Mesenchymal stem cell (in vitro differentiated cells and primary cell): Measurements from ENCODE around the gene DNMT1.

ENCODE experiments used
- DNase-seq: peaks from one replicate; pipeline ENCODE4 v3.0.0-alpha.2; 2013
- H2AFZ ChIP-seq: one replicate; pipeline ENCODE4 v1.6.1; 2013; ENCODE audit warnings: low read depth, mild to moderate bottlenecking, control low read depth, inconsistent platforms, low read length, moderate library complexity
- H2AK5ac ChIP-seq: 2 replicates; pipeline ENCODE4 v1.6.1; 2013; ENCODE audit warnings: low read length, moderate library complexity, mild to moderate bottlenecking, inconsistent platforms; ENCODE audit not compliant: severe bottlenecking
- H2BK120ac ChIP-seq: one replicate; pipeline ENCODE4 v1.6.1; 2013; ENCODE audit warnings: low read depth, mild to moderate bottlenecking, inconsistent platforms, low read length, moderate library complexity
- H2BK12ac ChIP-seq, 2 experiments: one replicate each; pipeline ENCODE4 v1.6.1; 2013; ENCODE audit warnings: inconsistent platforms in 2 of 2, low read length in 2 of 2, mild to moderate bottlenecking in 2 of 2, moderate library complexity in 2 of 2, control low read depth in 1 of 2
- H2BK15ac ChIP-seq: one replicate; pipeline ENCODE4 v1.6.1; 2013; ENCODE audit warnings: mild to moderate bottlenecking, low read depth, inconsistent platforms; ENCODE audit not compliant: poor library complexity, severe bottlenecking
- H2BK5ac ChIP-seq: 2 replicates; pipeline ENCODE4 v1.6.1; 2013; ENCODE audit warnings: low read depth, mild to moderate bottlenecking, low read length, control low read depth, inconsistent platforms; ENCODE audit not compliant: poor library complexity, severe bottlenecking
- H3K14ac ChIP-seq, 2 experiments: one replicate each; pipeline ENCODE4 v1.6.1; 2013; ENCODE audit warnings: inconsistent platforms in 2 of 2, low read length in 2 of 2, control low read depth in 1 of 2, mild to moderate bottlenecking in 1 of 2, moderate library complexity in 1 of 2
- H3K18ac ChIP-seq, 2 experiments: one replicate each; pipeline ENCODE4 v1.6.1; 2013; ENCODE audit warnings: inconsistent platforms in 2 of 2, low read length in 2 of 2, control low read depth in 1 of 2, low read depth in 1 of 2, mild to moderate bottlenecking in 1 of 2
- H3K23ac ChIP-seq, 2 experiments: one replicate each; pipeline ENCODE4 v1.6.1; 2013; ENCODE audit warnings: inconsistent platforms in 2 of 2, low read length in 2 of 2, mild to moderate bottlenecking in 2 of 2, moderate library complexity in 2 of 2, control low read depth in 1 of 2
- H3K27ac ChIP-seq: 2 replicates; pipeline ENCODE4 v1.5.1; 2013; ENCODE audit warnings: mild to moderate bottlenecking, moderate library complexity, low read length, control low read depth, inconsistent platforms; ENCODE audit not compliant: poor library complexity, severe bottlenecking
- H3K27me3 ChIP-seq, 2 experiments: 2 replicates each; pipeline versions ENCODE4 v1.6.1 to v1.7.0; 2013; ENCODE audit warnings: low read length in 2 of 2, mild to moderate bottlenecking in 2 of 2, moderate library complexity in 2 of 2, control low read depth in 1 of 2, inconsistent platforms in 1 of 2; ENCODE audit not compliant: control insufficient read depth in 1 of 2, insufficient read depth in 1 of 2
- H3K36me3 ChIP-seq, 2 experiments: 2 replicates each; pipeline versions ENCODE4 v1.6.1 to v1.7.0; 2013; ENCODE audit warnings: low read length in 2 of 2, control low read depth in 1 of 2, inconsistent platforms in 1 of 2, low read depth in 1 of 2, mild to moderate bottlenecking in 1 of 2; ENCODE audit not compliant: insufficient read depth in 2 of 2, control insufficient read depth in 1 of 2
- H3K4ac ChIP-seq, 2 experiments: one replicate each; pipeline ENCODE4 v1.6.1; 2013; ENCODE audit warnings: inconsistent platforms in 2 of 2, low read length in 2 of 2, mild to moderate bottlenecking in 2 of 2, moderate library complexity in 2 of 2, control low read depth in 1 of 2, low read depth in 1 of 2
- H3K4me1 ChIP-seq: 2 replicates; pipeline ENCODE4 v1.6.1; 2013; ENCODE audit warnings: low read depth, low read length, control low read depth; ENCODE audit not compliant: control insufficient read depth, insufficient read depth
- H3K4me2 ChIP-seq: 2 replicates; pipeline ENCODE4 v1.6.1; 2013; ENCODE audit warnings: low read length, mild to moderate bottlenecking, inconsistent platforms; ENCODE audit not compliant: poor library complexity, severe bottlenecking
- H3K4me3 ChIP-seq, 2 experiments: 2 replicates each; pipeline versions ENCODE4 v1.5.1 to v1.7.0; 2013; ENCODE audit warnings: low read length in 2 of 2, mild to moderate bottlenecking in 2 of 2, control low read depth in 1 of 2, low read depth in 1 of 2; ENCODE audit not compliant: insufficient read depth in 1 of 2
- H3K79me1 ChIP-seq: replicated peaks from 2 replicates; pipeline ENCODE4 v1.6.1; 2013; ENCODE audit warnings: mild to moderate bottlenecking, control low read depth, low read length, inconsistent platforms; ENCODE audit not compliant: poor library complexity, severe bottlenecking
- H3K9ac ChIP-seq: 2 replicates; pipeline ENCODE4 v1.7.0; 2013; ENCODE audit warnings: mild to moderate bottlenecking, low read length, moderate library complexity
- H3K9me3 ChIP-seq: 2 replicates; pipeline ENCODE4 v1.7.0; 2013; ENCODE audit warnings: mild to moderate bottlenecking, low read length; ENCODE audit not compliant: control insufficient read depth
- H4K8ac ChIP-seq: one replicate; pipeline ENCODE4 v1.6.1; 2013; ENCODE audit warnings: inconsistent platforms, mild to moderate bottlenecking, low read length, moderate library complexity
- H4K91ac ChIP-seq: one replicate; pipeline ENCODE4 v1.6.1; 2013; ENCODE audit warnings: mild to moderate bottlenecking, low read length, inconsistent platforms
- WGBS: methylation state at CpG from one replicate; pipeline ENCODE4 v1.1.7; 2013; ENCODE audit warnings: mixed read lengths; 5-methylcytosine and 5-hydroxymethylcytosine counted together

DNMT1 gene

DNA sequence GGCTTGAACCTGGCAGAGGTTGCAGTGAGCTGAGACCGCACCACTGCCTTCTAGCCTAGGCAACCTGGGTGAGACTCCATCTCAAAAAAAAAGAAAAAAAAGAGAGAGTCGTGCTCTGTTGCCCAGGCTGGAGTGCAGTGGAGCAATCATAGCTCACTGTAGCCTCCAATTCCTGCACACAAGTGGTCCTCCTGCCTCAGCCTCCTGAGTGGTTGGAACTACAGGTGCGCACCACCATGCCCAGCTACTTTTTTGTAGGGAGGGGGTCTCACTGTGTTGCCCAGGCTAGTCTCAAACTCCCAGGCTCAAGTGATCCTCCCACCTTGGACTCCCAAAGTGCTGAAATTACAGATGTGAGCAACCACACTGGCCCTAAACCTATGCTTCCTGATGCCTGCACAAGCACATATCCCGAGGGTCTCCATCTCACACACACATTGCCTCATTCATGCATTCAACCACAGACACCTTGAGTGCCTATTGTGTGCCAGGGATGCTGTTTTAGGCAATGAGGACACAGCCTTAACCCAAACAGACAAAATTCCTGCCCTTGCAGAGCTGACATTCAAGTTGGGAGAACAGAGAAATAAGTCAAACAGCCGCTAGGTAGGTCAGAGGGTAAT is 94.5 kb downstream of the DNMT1 start:
- Histone ChIP-seq H3K14ac (no peak overlapping the region), H2BK120ac (no peak overlapping the region), H3K4me3 (no peak overlapping the region), H3K27me3 (peaks cover 0 to 4% of the 10 kb centered on the region in 2 experiments), H3K36me3 (no peaks in the 10 kb centered on the region), H3K9me3 (no peaks in the 10 kb centered on the region), H2AFZ (no peak overlapping the region), H2AK5ac (no peak overlapping the region), H3K4me1 (peaks cover 9% of the 10 kb centered on the region), H3K9ac (no peak overlapping the region), H4K8ac (no peak overlapping the region), H2BK5ac (no peak overlapping the region), H3K4ac (no peak overlapping the region), H4K91ac (no peak overlapping the region), H3K79me1 (no peaks in the 10 kb centered on the region), H3K27ac (no peak overlapping the region), H2BK12ac (no peak overlapping the region), H2BK15ac (no peak overlapping the region), H3K4me2 (no peak overlapping the region), H3K23ac (no peak overlapping the region), H3K18ac (no peak overlapping the region)
- no peak for DNase-seq
- WGBS = 90% methylated on average over 4 of the region's 5 CpGs

DNA sequence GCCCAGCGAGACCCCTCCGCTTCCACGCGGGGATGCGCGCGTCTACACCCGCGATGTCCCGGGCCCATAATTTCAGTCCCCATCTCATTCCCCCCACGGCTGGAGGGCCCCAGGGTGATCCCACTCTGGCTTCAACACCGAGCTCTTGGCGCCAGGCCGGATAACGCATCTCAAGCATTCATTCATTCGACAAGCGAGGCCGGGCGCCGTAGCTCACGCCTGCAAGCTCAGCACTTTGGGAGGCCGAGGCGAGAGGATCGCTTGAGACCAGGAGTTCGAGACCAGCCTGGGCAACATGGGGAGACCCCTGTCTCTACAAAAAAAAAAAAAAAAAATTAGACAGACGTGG is 98.2 kb downstream of the DNMT1 start:
- Histone ChIP-seq H2AK5ac (peak overlapping the region; percentile 32), H2BK12ac (peak overlapping the region in 1 of 2 experiments; percentile 79), H3K27ac (no peak overlapping the region), H3K4ac (peak overlapping the region; percentile 76 to 79), H3K18ac (peak overlapping the region; percentile 92 to 98), H3K9me3 (no peaks in the 10 kb centered on the region), H3K4me2 (peak overlapping the region; percentile 85), H2BK120ac (peak overlapping the region; percentile 71), H3K27me3 (no peaks in the 10 kb centered on the region), H3K79me1 (no peaks in the 10 kb centered on the region), H3K4me3 (peak overlapping the region; percentile 39 to 74), H3K14ac (peak overlapping the region in 1 of 2 experiments; percentile 94), H3K23ac (no peak overlapping the region), H3K36me3 (peaks cover 20 to 23% of the 10 kb centered on the region in 2 experiments), H3K9ac (peak overlapping the region; percentile 81), H2BK15ac (peak overlapping the region; percentile 6), H2BK5ac (peak overlapping the region; percentile 80), H4K8ac (peak overlapping the region; percentile 97), H3K4me1 (peaks cover 9% of the 10 kb centered on the region), H4K91ac (peak overlapping the region; percentile 98), H2AFZ (peak overlapping the region; percentile 74)
- WGBS = 54% methylated on average over 26 of the region's 26 CpGs
- no peak for DNase-seq

DNA sequence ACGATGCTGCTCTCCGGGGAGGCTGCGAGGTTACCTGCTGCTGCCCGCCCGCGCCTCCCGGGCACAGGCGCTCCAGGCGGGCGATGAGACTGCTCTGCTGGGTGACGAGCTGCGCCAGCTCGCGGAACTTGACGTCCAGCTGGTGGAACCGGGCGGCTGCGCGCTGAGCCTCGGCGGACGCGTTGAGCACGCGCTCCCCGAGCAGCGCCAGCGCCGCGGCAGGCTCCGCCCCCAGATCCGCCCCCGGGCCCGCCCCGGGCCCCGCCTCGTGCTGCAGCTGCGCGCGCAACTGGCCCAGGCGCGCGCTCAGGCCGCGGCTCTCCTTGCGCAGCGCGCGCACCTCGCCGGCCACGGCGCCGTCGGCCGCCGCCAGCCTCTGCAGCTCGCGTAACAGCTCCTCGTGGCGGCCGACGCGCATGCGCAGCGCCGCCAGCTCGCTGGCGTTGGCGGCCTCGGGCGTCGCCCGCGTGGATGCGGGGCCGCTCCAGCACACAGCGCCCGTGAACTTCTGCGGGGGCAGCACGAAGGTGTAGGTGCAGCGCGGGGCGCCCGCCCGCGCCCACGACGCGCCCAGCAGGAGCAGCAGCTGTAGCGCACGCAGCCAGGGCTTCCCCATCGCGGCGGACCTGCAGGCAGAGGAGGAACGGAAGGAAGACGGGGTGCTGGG is 98.7 kb downstream of the DNMT1 start:
- Histone ChIP-seq H2BK5ac (peak overlapping the region; percentile 80), H3K4me3 (peak overlapping the region; percentile 39 to 75), H2AFZ (peak overlapping the region; percentile 74), H3K18ac (peak overlapping the region; percentile 92 to 98), H2BK12ac (peak overlapping the region in 1 of 2 experiments; percentile 79), H3K23ac (no peak overlapping the region), H2BK120ac (peak overlapping the region; percentile 71), H4K91ac (peak overlapping the region; percentile 98), H3K27ac (no peak overlapping the region), H3K9me3 (no peaks in the 10 kb centered on the region), H2AK5ac (peak overlapping the region; percentile 32), H3K79me1 (no peaks in the 10 kb centered on the region), H3K9ac (peak overlapping the region; percentile 81), H3K4me1 (peaks cover 9% of the 10 kb centered on the region), H3K14ac (peak overlapping the region in 1 of 2 experiments; percentile 94), H2BK15ac (peak overlapping the region; percentile 6), H4K8ac (peak overlapping the region; percentile 97), H3K36me3 (peaks cover 25 to 27% of the 10 kb centered on the region in 2 experiments), H3K27me3 (no peaks in the 10 kb centered on the region), H3K4me2 (peak overlapping the region; percentile 85), H3K4ac (peak overlapping the region; percentile 76 to 79)
- WGBS = 8% methylated on average over 72 of the region's 97 CpGs
- peak; percentile 81 for DNase-seq

DNA sequence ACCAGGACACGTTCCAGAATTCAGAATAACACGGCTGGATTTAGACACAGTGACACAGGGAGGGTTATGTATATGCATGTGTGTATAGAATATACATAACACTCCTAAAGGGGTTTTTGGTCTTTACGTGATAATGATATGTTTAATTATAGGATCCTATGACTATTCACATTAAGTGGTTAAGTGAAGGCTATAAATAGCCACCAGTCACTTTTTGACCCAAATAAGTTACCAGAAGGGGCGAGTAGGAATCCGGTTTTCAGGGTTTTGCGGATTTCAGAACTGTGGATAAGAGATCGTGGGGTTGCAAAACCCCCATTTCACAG is 99.2 kb downstream of the DNMT1 start:
- Histone ChIP-seq H3K18ac (no peak overlapping the region), H4K91ac (no peak overlapping the region), H3K14ac (no peak overlapping the region), H3K9me3 (no peaks in the 10 kb centered on the region), H2BK120ac (no peak overlapping the region), H3K4ac (no peak overlapping the region), H3K4me1 (peaks cover 9% of the 10 kb centered on the region), H3K36me3 (peaks cover 28 to 32% of the 10 kb centered on the region in 2 experiments), H3K4me3 (peak overlapping the region in 1 of 2 experiments; percentile 75), H2AFZ (no peak overlapping the region), H3K4me2 (peak overlapping the region; percentile 73), H3K23ac (no peak overlapping the region), H2BK12ac (no peak overlapping the region), H3K27me3 (no peaks in the 10 kb centered on the region), H3K9ac (peak overlapping the region; percentile 62), H2AK5ac (no peak overlapping the region), H4K8ac (peak overlapping the region; percentile 79), H3K79me1 (no peaks in the 10 kb centered on the region), H3K27ac (no peak overlapping the region), H2BK15ac (no peak overlapping the region), H2BK5ac (no peak overlapping the region)
- no peak for DNase-seq
- WGBS = 89% methylated on average over 4 of the region's 7 CpGs
